NCI-H128 (cell line): ENCODE data around the gene RGS14.

Experiments
- DNase-seq: peaks from one replicate; lab custom pipeline; 2025; ENCODE audit not compliant: unreplicated experiment; lab: John Stamatoyannopoulos, UW

The RGS14 gene

DNA sequence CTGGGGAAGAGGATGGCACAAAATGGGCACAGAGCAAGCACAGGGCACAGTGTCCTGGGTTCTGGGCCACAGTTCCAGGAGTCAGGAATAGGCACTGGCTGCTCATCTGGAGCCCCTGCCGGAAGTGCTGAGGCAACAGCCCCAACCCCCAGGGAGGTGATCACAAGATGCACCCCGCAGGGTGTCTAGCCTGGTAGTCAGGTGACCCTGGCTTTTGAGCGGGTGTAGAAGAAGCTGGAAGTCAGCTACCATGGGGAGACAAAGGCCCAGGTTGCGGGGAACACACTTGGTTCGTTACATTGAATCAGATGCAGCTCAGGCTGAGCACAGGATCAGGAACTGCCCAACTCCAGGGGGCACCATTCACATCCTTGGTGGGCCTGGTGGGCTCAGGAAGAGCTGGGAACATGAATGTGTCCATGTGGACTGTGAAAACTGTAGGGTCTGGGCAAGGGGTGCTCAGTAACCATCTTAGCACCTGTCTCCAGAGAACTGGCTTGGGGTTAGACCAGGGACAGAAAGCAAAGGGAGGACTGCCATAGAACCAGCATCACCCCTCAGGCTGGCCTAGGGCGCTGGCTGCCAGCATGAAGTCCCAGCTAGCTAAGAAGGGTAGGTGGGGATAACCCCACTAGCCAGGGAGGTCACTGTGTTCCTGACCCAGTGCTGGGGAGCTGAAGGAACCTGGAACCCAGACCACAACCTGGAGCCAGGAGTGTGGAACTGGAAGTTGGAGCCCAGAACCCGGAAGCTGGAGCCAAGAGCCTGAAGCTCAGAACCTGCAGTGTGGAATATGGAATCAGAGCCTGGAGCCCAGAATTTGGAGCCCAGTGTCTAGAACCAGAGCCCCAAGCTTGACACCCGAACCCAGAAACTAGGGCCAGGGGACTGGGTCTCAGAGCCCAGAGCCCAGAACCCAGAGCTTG is 20.4 kb downstream of the RGS14 start:
- DNase-seq, result no peak

DNA sequence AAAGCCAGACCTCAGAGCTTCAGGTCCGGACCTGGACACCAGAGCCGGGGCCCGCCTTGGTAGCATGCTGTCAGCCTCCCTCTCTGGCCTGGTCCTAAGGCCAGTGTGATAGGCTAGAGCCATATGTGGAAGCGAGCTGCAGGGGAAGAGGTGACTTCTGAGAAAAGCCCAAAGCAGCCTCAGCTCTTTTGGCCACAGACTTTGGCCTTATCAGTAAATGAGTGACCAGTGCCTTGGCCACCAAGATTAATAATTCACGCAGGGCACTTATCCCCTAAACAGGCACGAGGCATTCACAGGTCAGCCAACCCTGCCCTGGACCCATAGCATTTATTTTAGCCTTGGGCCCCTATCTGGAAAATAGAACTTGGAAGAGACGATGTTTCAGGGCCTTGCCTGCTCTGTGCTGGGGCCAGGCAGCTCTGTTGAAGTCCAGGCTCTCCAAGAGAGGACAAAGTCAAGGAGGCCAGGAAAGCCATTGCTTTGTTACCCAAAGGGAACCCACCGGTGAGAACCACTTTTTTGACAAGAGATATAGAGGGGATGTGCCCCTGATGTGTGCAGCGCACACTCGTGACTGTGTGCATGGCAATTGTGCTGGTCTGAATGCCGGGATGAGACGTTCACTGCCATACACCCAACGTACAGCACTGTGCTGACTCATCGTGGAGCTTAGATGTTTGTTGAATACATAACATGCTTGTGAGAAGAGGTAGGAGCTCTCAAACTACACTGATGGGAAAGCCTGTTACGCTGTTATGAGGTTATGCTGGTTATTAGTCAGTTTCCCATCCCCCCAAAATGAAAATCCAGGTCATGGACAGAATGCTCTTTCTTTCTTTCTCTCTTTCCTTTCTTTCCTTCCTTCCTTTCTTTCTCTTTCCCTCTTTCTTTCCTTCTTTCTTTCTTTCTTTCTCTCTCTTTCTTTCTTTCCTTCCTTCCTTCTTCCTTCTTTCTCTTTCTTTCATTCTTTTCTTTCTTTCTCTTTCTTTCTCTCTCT is 21.5 kb downstream of the RGS14 start:
- no peak for DNase-seq

DNA sequence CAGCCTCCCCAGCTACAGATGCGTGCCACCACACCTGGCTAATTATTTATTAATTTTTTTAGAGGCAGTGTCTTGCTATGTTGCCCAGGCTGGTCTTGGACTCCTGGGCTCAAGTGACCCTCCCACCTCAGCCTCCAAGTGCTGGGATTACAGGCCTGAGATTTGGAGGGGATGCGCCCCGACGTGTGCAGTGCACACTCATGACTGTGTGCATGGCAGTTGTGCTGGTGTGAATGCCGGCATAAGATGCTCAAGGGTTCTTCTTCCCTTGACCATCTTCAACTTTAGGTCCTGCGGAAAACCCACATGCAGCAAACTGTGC is 23.0 kb downstream of the RGS14 start:
- no peak for DNase-seq

DNA sequence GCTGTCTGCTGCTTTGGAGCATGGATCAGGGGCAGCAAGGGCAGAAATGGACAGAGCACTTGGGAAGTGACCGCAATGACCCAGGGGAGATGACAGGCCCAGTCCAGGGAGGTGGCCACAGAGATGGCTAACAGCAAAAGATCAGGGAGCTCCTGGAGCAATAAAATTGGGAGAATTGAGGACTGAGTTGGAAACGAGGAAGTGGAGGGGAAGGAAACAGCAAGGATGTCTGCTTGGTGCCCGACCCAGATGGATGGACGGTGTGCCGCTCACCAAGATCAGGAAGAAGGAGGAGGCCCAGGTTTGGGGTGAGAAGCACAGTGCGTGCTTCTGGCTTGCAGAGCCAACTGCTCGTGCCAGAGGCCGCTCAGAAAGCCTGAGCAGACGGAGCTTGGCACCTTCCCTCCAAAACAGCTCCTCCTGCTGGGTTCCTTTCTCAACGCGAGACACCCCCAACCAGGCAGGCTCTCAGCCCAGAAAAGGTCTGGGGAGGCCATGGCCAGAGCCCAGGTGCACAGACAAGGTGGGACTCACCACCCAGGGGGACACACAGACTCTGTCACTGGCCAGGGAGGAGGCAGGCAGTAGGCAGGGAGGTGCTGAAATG is 24.8 kb downstream of the RGS14 start:
- DNase-seq, result no peak

DNA sequence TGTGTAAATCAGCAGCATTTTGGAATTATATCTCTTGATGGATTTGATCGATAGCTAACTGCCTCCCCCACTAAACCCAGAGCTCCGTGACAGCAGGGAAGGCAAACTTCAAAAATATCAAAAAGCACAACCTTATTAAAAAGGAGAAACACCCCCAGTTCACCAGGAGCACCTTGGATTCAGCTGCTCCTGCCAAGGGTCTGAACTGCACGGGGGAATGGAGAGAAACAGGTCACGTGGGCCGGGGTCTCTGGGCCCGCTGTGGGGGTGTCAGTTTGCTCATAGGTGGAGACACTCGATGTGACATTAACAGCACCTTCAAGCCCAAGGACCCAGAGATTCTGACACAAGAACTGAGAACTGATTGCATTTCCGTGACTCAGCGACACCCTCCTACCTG is 25.5 kb downstream of the RGS14 start:
- DNase-seq, result no peak

DNA sequence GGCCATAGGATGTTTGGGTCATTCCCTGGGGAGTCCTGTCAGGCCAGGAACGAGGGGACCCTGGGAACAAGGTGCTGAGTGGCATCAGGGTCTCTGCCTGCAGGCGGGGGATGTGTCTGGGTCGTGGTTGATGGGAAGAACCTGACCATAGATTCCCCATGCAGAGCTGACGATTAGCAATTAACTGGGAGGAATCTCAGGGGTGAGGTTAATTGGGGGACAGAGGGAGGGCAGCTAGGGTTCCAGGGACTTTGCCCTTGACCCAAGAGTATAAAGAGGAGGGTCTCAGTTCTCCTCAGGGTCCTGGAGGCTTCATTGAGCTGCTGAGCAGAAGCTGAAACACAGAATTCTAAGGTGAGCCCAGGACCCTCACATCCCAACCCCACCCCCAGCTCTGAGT is 26.4 kb downstream of the RGS14 start, which contains the start of gene SLC34A1:
Gene SLC34A1 (plus strand): TSS at position 301 of the 400 bp plus-strand sequence. CDS start 1,308 bp downstream, outside the sequence.
- DNase-seq, result no peak

DNA sequence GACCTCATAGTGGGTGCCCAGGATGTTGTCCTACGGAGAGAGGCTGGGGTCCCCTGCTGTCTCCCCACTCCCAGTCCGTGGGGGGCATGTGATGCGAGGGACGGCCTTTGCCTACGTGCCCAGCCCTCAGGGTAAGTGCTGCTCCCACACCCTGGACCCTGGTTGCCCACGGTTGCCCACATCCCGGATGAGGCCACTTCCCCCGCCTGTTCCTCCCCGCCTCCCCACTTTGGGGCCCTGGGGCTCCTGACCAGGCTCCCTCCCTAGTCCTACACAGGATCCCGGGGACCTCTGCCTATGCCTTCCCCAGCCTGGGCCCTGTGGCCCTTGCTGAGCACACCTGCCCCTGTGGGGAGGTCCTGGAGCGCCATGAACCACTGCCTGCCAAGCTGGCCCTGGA is 28.0 kb downstream of the RGS14 start:
- no peak for DNase-seq

DNA sequence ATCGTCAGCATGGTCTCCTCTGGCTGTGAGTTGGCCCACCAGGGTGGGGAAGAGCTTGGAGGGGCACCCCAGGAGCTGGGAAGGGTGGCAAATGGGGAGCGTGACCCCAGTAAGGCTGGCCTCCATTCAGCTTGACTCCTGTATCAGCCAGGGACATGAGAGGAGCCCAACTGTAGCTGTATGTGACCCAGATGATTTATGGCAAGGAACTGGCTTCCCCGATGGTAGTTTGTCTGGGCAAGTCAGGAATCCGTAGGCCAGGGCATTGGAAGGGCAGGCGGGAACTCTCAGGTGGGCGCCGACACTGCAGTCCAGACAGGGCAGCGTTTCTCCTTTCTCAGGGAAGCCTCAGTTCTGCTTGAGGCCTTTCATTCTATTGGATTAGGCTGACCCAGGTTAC is 28.8 kb downstream of the RGS14 start:
- DNase-seq, result no peak

DNA sequence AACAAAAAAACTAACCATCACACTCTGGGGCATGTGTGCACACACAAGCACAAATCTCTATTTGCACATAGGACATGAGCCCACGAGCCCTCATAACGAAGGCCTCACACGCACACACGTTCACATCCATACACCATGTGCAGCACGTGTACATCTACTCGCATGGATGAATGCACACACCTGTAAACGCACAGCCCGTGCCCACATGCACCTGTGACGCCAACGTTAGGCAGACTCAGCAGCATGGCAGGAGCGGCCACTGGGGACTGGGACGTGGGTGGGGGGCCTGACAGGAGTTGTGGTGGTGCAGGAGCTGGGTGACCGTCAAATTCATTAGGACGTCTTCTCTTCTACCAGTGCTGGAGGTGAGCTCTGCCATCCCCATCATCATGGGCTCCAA is 29.7 kb downstream of the RGS14 start:
- no peak for DNase-seq

DNA sequence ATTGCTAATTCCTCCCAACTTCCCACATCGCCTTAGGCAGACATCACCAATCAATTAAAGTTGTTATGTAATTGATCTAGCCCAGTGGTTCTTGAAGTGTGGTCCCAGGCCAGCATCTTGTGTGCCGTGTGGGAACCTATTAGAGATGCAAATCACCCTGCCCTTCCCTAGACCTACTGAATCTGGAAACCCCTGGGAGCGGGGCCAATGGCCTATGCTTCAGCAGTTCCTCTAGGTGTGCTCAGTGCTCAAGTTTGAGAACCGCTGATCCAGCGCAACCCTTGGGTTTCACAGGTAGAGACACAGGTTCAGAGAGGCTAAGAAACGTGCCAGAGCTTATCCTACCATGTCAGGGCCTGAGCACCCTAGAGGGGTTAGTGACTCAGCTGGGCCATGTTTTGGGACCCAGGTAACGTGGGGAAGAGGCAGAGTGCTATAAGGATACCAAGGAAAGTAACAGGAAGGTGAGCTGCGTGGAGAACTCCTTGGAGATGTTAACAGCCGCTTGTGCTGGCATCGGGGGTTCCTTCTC is 30.9 kb downstream of the RGS14 start:
- DNase-seq, result no peak

DNA sequence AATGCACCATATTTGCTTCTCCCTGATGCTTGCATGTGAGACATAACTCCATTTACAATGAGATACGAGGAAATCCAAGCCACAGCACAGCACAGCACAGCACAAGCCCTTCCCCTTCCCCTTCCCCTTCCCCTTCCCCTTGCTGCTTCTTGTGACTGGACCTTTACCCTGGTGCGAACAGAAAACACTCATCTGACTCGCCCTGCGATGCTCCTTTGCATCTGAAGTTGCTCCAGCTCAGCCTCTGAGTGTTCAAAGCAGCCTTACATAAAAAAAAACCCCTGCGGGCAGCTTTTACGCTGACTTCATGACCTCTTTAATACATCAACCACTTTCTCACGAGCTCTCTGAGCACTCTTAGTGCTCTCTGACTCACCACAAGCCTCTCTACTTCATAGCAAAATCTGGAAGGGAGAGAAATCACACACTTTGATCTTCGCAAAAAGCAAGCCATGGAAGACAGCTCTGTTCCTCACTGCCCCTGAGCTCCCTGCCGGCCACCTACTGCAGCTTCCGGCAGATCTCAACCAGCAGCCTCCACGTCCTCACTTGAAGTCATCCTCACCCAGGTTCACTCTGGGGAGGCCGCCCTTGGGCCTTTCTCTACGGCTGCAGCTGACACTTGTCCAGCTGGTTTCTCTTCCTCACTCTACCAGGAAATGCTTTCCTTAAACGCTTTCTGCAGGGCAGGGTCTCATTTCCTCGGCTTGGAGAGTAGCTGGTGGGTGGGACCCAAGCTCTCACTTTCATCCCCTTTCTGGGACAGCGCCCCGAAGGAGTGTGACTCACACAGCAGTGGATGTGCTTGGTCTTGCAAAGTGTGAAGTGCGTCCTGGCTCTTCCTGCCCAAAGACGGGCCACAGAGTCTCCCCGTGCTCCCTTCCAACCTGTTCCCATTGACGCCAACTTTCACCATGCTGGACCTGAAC is 31.8 kb downstream of the RGS14 start:
- DNase-seq, result no peak

DNA sequence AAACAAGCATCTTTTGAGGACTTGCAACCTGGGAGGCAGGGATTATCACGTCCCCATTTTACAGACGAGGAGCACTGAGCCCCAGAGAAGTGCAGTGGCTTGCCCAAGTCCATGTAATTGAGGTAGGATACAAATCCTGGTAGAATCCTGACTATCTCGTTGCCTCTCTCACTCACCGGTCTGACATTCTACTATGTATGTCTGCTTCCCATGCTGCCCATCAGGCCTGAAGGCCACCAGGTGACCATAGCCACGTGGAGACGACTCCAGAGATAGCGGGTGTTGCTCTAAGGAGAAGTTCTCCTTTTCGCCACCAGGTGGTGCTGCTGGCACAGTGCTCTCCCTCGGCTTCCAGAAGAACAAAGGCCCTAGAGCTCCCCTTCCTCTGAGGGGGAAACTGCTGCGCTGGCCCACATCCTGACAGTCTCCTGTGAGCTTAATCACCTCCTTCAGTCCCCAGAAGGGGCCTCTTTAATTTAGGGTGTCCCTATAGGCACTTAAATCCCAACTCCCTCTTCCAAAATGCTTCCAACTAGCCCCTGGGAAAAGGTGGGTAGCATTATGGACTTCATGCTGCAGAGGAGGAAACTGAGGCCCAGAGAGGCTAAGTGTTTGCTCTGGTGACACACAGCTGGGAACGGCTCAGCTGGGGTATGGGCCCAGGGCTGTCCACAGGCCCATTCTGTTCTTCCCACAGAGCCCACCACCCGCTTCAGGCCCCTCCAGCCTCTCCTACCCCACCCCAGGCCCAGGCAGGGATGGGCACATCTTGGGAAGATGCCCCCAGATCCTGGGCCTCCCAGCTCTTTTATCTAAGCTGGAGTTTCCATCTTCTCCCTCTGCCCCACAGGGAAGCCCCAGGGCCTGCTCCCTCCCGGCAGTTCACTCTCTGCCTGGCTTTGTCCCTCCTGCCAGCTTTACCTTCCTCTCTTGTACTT is 32.9 kb downstream of the RGS14 start:
- DNase-seq, result peak; percentile 37

DNA sequence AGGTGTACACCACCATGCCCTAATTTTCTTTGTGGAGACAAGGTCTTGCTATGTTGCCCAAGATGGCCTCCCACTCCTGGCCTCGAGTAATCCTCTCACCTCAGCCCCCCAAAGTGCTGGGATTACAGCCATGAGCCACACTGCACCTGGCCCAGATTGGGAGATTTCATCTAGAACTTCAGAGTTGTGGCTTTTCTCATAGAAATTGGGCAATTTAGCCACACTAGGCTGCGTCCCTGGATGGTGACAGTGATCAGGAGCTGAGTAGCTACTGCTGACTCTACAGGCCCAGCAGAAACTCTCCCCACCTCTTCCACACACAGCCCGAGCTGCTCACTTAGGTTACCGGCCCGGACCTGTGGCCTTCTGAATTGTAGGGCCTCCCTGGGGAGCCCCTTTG is 35.0 kb downstream of the RGS14 start:
- no peak for DNase-seq

DNA sequence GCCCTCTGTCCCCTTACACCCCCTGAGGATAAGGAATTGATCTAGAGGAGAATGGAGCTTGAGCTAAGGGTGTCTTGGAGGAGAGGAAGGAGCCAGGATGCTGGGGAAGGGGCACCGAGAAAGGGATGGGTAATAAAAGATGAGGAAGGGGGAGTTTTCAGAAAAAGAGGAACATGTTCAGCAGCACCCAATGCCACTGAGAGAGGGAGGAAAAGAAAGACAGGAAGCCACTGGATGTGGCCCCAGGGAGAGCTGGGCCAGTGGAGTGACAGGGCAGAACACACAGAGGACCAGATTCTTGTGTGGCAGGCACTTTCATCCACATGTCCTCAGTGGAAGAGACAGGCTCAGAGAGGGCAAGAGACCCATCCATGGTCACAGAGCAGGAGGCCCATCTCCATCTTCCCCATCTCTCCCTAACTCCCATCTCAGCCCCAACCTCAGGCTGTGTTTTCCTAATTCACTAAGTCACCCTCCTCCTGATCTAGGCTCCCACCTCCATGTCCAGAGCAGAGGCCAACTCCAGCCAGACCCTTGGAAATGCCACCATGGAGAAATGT is 35.6 kb downstream of the RGS14 start:
- no peak for DNase-seq

DNA sequence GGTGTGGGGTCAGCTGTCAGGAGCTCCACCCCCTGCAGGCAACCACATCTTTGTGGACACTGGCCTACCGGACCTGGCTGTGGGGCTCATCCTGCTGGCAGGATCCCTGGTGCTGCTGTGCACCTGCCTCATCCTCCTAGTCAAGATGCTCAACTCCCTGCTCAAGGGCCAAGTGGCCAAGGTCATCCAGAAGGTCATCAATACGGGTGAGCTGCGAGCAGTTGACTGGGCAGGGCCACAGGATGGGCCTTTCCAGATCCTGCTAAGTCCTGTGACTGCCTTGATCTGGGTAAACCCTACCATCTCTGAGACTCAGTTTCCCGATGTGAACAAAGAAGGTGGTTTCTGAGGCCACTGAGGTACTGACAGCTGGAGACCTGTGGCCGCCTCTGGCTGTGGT is 36.3 kb downstream of the RGS14 start:
- DNase-seq, result no peak

DNA sequence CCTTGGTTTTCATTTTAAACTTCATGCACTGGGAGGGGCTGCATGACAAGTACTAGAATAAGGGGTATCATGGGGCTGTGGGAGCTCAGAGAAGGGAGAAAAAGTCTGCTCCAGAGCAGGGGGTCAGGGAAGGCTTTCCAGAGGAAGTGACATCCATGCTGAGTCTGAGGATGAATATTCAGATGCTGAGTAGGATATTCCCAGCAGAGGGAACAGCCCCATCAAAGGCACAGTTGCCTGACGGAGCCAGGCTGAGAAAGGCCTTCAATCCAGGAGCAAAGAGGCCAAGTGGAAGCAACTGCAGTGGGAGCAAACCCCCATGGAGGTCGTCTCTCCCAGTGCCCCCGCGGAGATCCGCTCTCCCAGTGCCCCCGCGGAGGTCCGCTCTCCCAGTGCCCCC is 38.4 kb downstream of the RGS14 start:
- DNase-seq, result no peak

DNA sequence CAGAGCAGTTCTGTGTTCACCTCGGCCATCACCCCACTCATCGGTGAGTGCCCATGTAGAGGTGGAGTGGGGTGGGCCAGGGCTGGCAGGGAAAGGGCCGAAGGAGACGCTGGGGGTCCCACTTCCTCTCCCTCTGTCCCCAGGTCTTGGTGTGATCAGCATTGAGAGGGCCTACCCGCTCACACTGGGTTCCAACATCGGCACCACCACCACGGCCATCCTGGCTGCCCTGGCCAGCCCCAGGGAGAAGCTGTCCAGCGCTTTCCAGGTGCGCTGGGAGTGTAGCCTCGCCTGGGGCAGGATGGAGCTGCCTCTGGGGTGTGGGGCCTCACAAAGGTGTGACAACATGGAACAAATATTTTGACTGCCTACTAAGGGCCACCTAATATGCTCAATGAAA is 39.1 kb downstream of the RGS14 start:
- no peak for DNase-seq

DNA sequence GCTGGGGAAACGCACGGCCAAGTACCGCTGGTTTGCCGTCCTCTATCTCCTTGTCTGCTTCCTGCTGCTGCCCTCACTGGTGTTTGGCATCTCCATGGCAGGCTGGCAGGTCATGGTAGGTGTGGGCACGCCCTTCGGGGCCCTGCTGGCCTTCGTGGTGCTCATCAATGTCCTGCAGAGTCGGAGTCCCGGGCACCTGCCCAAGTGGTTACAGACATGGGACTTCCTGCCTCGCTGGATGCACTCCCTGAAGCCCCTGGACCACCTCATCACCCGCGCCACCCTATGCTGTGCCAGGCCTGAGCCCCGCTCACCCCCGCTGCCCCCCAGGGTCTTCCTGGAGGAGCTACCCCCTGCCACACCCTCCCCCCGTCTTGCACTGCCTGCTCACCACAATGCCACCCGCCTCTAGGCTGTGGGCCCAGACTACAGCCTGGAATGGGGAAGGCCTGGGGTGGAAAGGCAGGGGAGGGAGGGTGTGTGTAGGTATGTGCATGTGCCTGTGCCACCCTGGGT is 40.2 kb downstream of the RGS14 start:
- no peak for DNase-seq
